Vagina (tissue), 2 donors: ENCODE results near the gene C6orf52. TPM values are rescaled to one million over a fixed set of nuclear protein-coding genes. Genes with fewer than 3 reads are reported as not detected.
"Not testable (repeated sequence)": the region's sequence is repeated elsewhere in the genome, so short reads cannot be mapped to it uniquely, and the experiment has no call there.

ENCODE experiments used
- DNase-seq, 2 donors: peaks; one replicate each; pipeline ENCODE4 v3.0.0-alpha.2; 2017; ENCODE audit errors: extremely low spot score in 2 of 2
- H3K27ac ChIP-seq: fragments of 200-600 bp; sonication (generic); one replicate; pipeline ENCODE4 v1.5.1; 2019
- H3K27me3 ChIP-seq: fragments of 200-600 bp; sonication (generic); one replicate; pipeline ENCODE4 v1.5.1; 2019
- H3K36me3 ChIP-seq, 2 donors: fragments of 200-600 bp; sonication (generic); one replicate each; pipeline ENCODE4 v1.5.1; 2017 to 2019
- H3K4me1 ChIP-seq: fragments of 200-600 bp; sonication (generic); one replicate; pipeline ENCODE4 v1.5.1; 2019
- H3K4me3 ChIP-seq, 2 donors: fragments of 200-600 bp; sonication (generic); 1 replicate in 1 of 2; 2 replicates in 1 of 2; pipeline ENCODE4 v1.5.1; 2016 to 2019
- H3K9me3 ChIP-seq: fragments of 200-600 bp; sonication (generic); one replicate; pipeline ENCODE4 v1.5.1; 2019
- POLR2A ChIP-seq, 2 donors: fragments of 450-650 bp; IDR thresholded peaks; one replicate each; pipeline ENCODE4 v1.6.1; 2017; ENCODE audit warnings: antibody characterized with exemption in 2 of 2, mild to moderate bottlenecking in 2 of 2, moderate library complexity in 2 of 2
- POLR2AphosphoS5 ChIP-seq, 2 donors: sonication (generic); formaldehyde crosslinking; IDR thresholded peaks; one replicate each; pipeline ENCODE4 v1.9.0; 2017; ENCODE audit warnings: antibody characterized with exemption in 2 of 2, mild to moderate bottlenecking in 2 of 2, low read depth in 1 of 2; ENCODE audit not compliant: insufficient read depth in 1 of 2
- intact Hi-C: fragments of 100-400 bp; cut with DNase I; formaldehyde crosslinking; loops from one replicate; pipeline ENCODE4 v1.15.1; 2023
- total RNA-seq: library from RNA; depleted of rRNA; stranded (reverse); fragments of >200 nt; gene quantifications from one replicate; pipeline ENCODE4 v1.2.3, GENCODE V29; 2016
- TF ChIP-seq, protein P1 (sequence below), 3 experiments: fragments of 450-650 bp in 2 of 3; fragments of 200-600 bp in 1 of 3; sonication (generic) in 1 of 3; IDR thresholded peaks; one replicate each; pipeline ENCODE4 v1.5.1; 2017 to 2019; ENCODE audit warnings: antibody characterized with exemption in 3 of 3, mild to moderate bottlenecking in 2 of 3, moderate library complexity in 2 of 3

Gene C6orf52
- total RNA-seq = not detected

DNA sequence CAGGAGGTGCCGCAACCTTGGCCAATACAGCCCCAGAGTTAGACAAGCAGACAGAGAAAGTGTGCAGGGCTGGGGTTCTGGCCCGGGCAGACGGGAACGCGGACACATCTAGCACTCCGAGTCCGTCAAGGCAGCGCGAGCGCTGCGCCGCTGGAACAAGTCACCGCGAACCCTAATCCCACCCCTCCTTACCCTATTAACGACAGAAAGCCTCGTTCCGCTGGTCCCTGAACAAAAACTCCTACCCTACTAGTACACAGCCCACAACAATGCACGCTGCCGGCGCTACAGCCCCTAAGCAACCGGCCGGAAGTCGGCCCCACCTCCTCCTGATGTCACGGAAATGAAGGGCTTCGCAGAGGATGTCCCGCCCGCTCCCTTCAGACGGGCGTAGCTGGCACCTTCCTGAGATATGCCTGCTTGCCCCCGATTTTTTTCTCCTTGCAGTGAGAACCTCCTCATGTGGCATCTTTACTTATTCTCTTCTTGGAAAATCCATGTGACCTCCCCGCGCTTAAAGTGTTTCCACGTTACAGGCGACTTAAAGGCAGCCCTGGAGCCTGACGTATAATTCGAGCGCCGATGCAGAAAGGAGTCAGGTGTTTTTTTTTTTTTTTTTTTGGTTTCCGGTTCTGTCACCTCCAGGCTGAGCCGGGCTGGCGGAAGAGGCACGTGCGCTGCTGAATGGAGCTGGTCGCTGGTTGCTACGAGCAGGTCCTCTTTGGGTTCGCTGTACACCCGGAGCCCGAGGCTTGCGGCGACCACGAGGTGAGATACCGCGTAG lies at the start of gene C6orf52, which contains the start of gene PAK1IP1:
TSS of gene C6orf52 (minus strand) at position 315 of the 784 bp plus-strand sequence. CDS start 7,066 bp downstream, outside the sequence.
TSS of gene PAK1IP1 (plus strand) at position 671 of the 784 bp plus-strand sequence. CDS start at position 685, 14 bp downstream.
- DNase-seq = peak in 1 of 2 donors; percentile 96
- peaks cover 0 to 24% of the 10 kb centered on the region in 2 donors for H3K36me3 ChIP-seq
- H3K27me3 ChIP-seq = no peaks in the 10 kb centered on the region
- no peaks in the 10 kb centered on the region for H3K9me3 ChIP-seq
- peaks cover 34% of the 10 kb centered on the region for H3K4me1 ChIP-seq
- TF ChIP-seq POLR2A (IDR thresholded peaks at IDR 0.05) (peak in 1 of 2 donors; percentile 66), POLR2AphosphoS5 (IDR thresholded peaks at IDR 0.05; ENCODE audit: insufficient read depth in 1 of 2, low read depth in 1 of 2) (peak; percentile 93 to 99)
- TF ChIP-seq, protein P1, sequence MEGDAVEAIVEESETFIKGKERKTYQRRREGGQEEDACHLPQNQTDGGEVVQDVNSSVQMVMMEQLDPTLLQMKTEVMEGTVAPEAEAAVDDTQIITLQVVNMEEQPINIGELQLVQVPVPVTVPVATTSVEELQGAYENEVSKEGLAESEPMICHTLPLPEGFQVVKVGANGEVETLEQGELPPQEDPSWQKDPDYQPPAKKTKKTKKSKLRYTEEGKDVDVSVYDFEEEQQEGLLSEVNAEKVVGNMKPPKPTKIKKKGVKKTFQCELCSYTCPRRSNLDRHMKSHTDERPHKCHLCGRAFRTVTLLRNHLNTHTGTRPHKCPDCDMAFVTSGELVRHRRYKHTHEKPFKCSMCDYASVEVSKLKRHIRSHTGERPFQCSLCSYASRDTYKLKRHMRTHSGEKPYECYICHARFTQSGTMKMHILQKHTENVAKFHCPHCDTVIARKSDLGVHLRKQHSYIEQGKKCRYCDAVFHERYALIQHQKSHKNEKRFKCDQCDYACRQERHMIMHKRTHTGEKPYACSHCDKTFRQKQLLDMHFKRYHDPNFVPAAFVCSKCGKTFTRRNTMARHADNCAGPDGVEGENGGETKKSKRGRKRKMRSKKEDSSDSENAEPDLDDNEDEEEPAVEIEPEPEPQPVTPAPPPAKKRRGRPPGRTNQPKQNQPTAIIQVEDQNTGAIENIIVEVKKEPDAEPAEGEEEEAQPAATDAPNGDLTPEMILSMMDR (IDR thresholded peaks at IDR 0.05) = no peak
- peak within 1 kb of the TSS; percentile 90 for H3K27ac ChIP-seq
- intact Hi-C loops = no loop called here
- H3K4me3 ChIP-seq = peak within 1 kb of the TSS; percentile 73 to 80

DNA sequence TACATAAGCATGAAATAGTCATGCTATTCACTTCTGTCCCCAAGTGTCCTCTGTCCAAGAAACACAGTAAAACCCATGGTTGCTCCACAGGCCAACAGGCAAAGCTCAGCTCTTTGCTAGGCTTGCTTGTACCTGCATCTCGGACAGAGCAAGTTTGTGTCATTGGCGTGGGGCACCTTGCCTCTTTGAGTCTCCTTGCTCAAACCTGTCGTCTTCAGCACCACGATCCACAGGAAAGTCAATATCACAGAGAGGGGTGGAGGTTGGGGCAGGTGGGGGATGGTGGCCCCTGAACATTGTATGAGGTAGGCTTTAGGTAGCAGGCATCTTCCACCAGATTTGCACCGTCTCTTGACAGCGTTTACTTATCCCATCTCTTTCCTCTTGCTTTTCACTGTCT lies 49.1 kb upstream of the C6orf52 start:
- no peaks in the 10 kb centered on the region for H3K27me3 ChIP-seq
- no peak overlapping the region for H3K4me3 ChIP-seq
- H3K4me1 ChIP-seq = peaks cover 14% of the 10 kb centered on the region
- no peaks in the 10 kb centered on the region for H3K36me3 ChIP-seq
- DNase-seq = no peak
- intact Hi-C loops = no loop called here
- no peaks in the 10 kb centered on the region for H3K9me3 ChIP-seq
- TF ChIP-seq, protein P1 (IDR thresholded peaks at IDR 0.05) = no peak
- TF ChIP-seq POLR2A (IDR thresholded peaks at IDR 0.05) (no peak), POLR2AphosphoS5 (IDR thresholded peaks at IDR 0.05; ENCODE audit: insufficient read depth in 1 of 2, low read depth in 1 of 2) (no peak)
- no peak overlapping the region for H3K27ac ChIP-seq

DNA sequence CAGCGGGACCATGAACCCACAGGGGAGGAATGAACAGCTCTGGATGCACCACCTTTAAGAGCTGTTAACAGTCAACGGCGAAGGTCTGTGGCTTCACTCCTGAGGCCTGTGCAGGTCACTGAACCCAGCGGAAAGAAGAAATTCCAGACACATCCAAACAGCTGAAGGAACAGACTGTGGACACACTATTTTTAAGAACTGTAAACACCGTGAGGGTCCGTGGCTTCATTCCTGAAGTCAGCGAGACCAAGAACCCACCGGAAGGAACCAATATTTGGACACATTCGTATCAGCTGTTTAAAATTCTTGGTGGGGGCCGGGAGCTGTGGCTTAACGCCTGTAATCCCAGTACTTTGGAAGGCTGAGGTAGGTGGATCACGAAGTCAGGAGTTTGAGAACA lies 47.8 kb upstream of the C6orf52 start:
- Histone ChIP-seq H3K27me3 (no peaks in the 10 kb centered on the region), H3K36me3 (no peaks in the 10 kb centered on the region), H3K27ac (no peak overlapping the region), H3K4me3 (no peak overlapping the region), H3K4me1 (peaks cover 9% of the 10 kb centered on the region), H3K9me3 (no peaks in the 10 kb centered on the region)
- TF ChIP-seq, protein P1 (IDR thresholded peaks at IDR 0.05) = no peak
- TF ChIP-seq POLR2AphosphoS5 (IDR thresholded peaks at IDR 0.05; ENCODE audit: insufficient read depth in 1 of 2, low read depth in 1 of 2) (no peak), POLR2A (IDR thresholded peaks at IDR 0.05) (no peak)
- DNase-seq = no peak
- intact Hi-C loops = no loop called here

DNA sequence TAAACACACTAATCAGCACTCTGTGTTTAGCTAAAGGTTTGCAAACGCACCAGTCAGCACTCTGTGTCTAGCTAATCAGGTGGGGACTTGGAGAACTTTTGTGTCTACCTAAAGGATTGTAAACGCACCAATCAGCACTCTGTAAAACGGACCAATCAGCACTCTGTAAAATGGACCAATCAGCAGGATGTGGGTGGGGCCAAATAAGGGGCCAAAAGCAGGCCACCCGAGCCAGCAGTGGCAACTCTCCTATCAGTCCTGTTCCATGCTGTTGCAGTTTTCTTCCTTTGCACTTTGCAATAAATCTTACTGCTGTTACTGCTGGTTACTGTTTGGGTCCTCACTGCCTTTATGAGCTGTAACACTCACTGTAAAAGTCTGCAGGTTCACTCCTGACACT lies 47.2 kb upstream of the C6orf52 start:
- H3K27ac ChIP-seq, H3K4me3 ChIP-seq, H3K27me3 ChIP-seq, H3K4me1 ChIP-seq, intact Hi-C loops, DNase-seq, H3K9me3 ChIP-seq, H3K36me3 ChIP-seq: not testable (repeated sequence)

DNA sequence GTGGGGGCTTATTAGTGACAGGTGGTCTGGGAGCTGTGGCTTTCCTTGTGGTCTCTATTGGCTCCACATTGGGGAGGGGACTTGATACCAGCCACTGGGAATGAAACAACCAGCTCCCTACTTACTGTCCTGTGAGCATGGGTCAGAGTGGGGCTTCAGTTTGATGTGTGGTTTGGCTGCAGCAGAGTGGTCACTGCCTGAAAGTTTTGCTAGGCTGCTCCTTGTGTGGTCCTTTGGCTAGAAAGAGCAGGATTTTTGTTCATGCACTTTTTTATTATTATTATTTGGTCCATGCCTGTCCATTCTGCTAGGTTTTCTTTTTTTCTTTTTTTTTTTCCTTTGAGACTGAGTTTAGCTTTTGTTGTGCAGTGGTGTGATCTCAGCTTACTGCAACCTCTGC lies 45.6 kb upstream of the C6orf52 start:
- Histone ChIP-seq H3K4me1 (no peaks in the 10 kb centered on the region), H3K36me3 (no peaks in the 10 kb centered on the region), H3K27ac (no peak overlapping the region), H3K4me3 (no peak overlapping the region), H3K27me3 (no peaks in the 10 kb centered on the region), H3K9me3 (no peaks in the 10 kb centered on the region)
- intact Hi-C loops = no loop called here
- no peak for DNase-seq
- TF ChIP-seq, protein P1 (IDR thresholded peaks at IDR 0.05) = no peak
- TF ChIP-seq POLR2A (IDR thresholded peaks at IDR 0.05) (no peak), POLR2AphosphoS5 (IDR thresholded peaks at IDR 0.05; ENCODE audit: insufficient read depth in 1 of 2, low read depth in 1 of 2) (no peak)
